ENCODE data around the gene TEDC2. TPM values are rescaled to one million over a fixed set of nuclear protein-coding genes. Genes with fewer than 3 reads are reported as not detected.
A peak's percentile ranks its signal among the peaks of the same experiment; 100 is the strongest.

The TEDC2 gene
- total and polyA plus RNA-seq, 10 of the 15 experiments (the other 5 are each of a cell fraction or from before 2014, with no cell fraction given) = 0.23 to 47.9 (median 19.1) TPM

DNA sequence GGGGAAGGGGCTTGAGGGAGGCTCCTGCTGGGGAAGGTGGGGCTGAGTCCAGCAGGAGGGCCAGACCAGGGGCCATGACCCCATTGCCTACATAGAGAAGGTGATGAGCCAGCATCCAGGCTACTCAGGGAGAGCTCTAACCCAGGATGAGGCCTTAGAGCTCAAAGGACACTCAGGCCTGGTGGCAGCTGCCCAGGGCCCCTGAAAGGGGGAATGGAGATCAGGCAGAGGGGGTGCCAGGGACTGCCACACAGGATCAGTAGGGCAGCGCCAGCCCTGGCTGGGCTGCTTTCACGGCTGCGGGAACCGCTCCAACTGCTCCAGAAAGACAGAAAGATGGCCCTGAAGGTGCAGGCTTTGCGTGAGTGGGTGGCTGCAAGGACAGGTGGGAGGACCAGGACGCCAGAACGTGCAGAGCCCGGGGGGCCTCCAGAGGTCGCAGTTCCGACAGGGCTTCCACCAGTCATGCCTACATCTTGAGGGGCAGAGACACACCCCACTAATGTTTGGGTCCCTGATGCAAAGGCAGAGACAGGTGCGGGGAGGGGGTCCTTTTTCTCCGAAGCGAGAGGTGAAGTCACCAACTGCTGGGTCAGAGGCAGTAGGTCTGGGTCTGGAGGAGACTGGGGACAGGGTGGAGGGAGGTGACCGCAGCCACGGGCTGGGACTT is 53.0 kb downstream of the TEDC2 start:
- FAIRE-seq = no peak
- ATAC-seq = peak; percentile 3
- in situ Hi-C loops (cut with MboI) = no loop called here
- DNase-seq (ENCODE audit: low read depth, low spot score) = no peak
- Histone ChIP-seq H3K9me3 (replicated peaks; ENCODE audit: control insufficient read depth, insufficient read depth, low read length) (no peaks in the 10 kb centered on the region), H3K4me1 (ENCODE audit: control insufficient read depth, insufficient read depth, low read length) (peaks cover 34% of the 10 kb centered on the region), H3K4me2 (ENCODE audit: control insufficient read depth, insufficient read depth) (peak overlapping the region; percentile 52), H3K27me3 (replicated peaks in 1 of 2; ENCODE audit: control insufficient read depth in 2 of 2, insufficient read depth in 2 of 2, low read length in 1 of 2) (no peaks in the 10 kb centered on the region), H3K36me3 (ENCODE audit: control insufficient read depth in 2 of 2, insufficient read depth in 2 of 2, low read length in 1 of 2) (peaks cover 3 to 6% of the 10 kb centered on the region in 2 experiments; a peak in 3 of 4 replicates), H3K27ac (ENCODE audit: control insufficient read depth, insufficient read depth) (peak overlapping the region; percentile 84), H4K20me1 (ENCODE audit: control insufficient read depth, insufficient read depth) (peaks cover 6% of the 10 kb centered on the region; the same call in 1 of the 2 replicates), H3K9ac (ENCODE audit: control insufficient read depth, insufficient read depth, low read length) (0 out of 2 replicates have a peak overlapping the region, but pooled peaks have one; percentile 36), H3K4me3 (peak overlapping the region; percentile 75), H2AFZ (ENCODE audit: control insufficient read depth, low read depth, low read length) (peak overlapping the region; percentile 29), H3K79me2 (ENCODE audit: control insufficient read depth, insufficient read depth, low read length) (peaks cover 39% of the 10 kb centered on the region)
- TF ChIP-seq CREM (IDR thresholded peaks at IDR 0.05; ENCODE audit: low read depth) (no peak), RCOR1 (conservative IDR thresholded peaks at IDR 0.05; ENCODE audit: low read depth, low read length) (no peak), RELA (IDR thresholded peaks at IDR 0.05; ENCODE audit: borderline replicate concordance, partially characterized antibody) (no peak), EGR1 (IDR thresholded peaks at IDR 0.05; ENCODE audit: borderline replicate concordance in 1 of 2, low read depth in 2 of 2, low read length in 2 of 2) (peak in 1 of 2 experiments; percentile 55; a peak in 1 of 3 replicates), SMARCA5 (IDR thresholded peaks at IDR 0.05) (peak; percentile 66), PAX5 (IDR thresholded peaks at IDR 0.05; ENCODE audit: borderline replicate concordance, low read depth, low read length) (no peak)
- TF ChIP-seq, protein P1, sequence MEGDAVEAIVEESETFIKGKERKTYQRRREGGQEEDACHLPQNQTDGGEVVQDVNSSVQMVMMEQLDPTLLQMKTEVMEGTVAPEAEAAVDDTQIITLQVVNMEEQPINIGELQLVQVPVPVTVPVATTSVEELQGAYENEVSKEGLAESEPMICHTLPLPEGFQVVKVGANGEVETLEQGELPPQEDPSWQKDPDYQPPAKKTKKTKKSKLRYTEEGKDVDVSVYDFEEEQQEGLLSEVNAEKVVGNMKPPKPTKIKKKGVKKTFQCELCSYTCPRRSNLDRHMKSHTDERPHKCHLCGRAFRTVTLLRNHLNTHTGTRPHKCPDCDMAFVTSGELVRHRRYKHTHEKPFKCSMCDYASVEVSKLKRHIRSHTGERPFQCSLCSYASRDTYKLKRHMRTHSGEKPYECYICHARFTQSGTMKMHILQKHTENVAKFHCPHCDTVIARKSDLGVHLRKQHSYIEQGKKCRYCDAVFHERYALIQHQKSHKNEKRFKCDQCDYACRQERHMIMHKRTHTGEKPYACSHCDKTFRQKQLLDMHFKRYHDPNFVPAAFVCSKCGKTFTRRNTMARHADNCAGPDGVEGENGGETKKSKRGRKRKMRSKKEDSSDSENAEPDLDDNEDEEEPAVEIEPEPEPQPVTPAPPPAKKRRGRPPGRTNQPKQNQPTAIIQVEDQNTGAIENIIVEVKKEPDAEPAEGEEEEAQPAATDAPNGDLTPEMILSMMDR (IDR thresholded peaks at IDR 0.05 in 2 of 3, conservative IDR thresholded peaks at IDR 0.05 in 1 of 3; ENCODE audit: control insufficient read depth in 2 of 3, extremely low read depth in 1 of 3, insufficient read depth in 1 of 3, low read depth in 3 of 3, low read length in 3 of 3) = peak in 2 of 3 experiments; percentile 14 to 25; a peak in 1 of 6 replicates
- BruUV-seq (replicated peaks) = no TSS peak
- ChIA-PET CTCF (interaction anchor here (0.6 to 1.6 kb wide), 3 partner anchors 23 to 372 kb away, joined by 3 to 4 read pairs (median 4); no protein-coding TSS in a partner anchor), RAD21 (ENCODE audit: unreplicated experiment) (interaction anchor here (1.0 to 1.3 kb wide), 2 partner anchors 43 to 240 kb away, joined by 3 to 4 read pairs; partner anchors contain the start of gene SRRM2), POLR2A (interaction anchor here (0.9 to 1.7 kb wide), 3 partner anchors 19 to 358 kb away, joined by 3 to 6 read pairs (median 3); partner anchors contain the start of genes CCNF and TRAF7), SMC1A (ENCODE audit: uncharacterized antibody, unreplicated experiment) (interaction anchor here (0.8 to 1.3 kb wide), 2 partner anchors 11 to 25 kb away, joined by 3 to 5 read pairs; partner anchors contain the start of gene PDPK1)
- intact Hi-C loops (cut with micrococcal nuclease; ENCODE audit: unreplicated experiment) = no loop called here
- 41% methylated on average over 15 of the region's 15 CpGs for WGBS (ENCODE audit: insufficient coverage, insufficient replicate concordance, low lambda C conversion rate, missing lambda C conversion rate)

All from GM12878 (cell line).